Testis (tissue), 2 donors: ENCODE data around the gene OSCP1.

Source experiments
- POLR2A ChIP-seq: fragments of 450-650 bp; IDR thresholded peaks from one replicate; pipeline ENCODE4 v1.6.1; 2017; ENCODE audit warnings: antibody characterized with exemption, mild to moderate bottlenecking, moderate library complexity
- TF ChIP-seq, protein P1 (sequence below), 3 experiments: fragments of 450-650 bp in 2 of 3; fragments of 200-600 bp in 1 of 3; sonication (generic) in 1 of 3; IDR thresholded peaks; one replicate each; pipeline ENCODE4 v1.5.1; 2016 to 2019; ENCODE audit warnings: antibody characterized with exemption in 3 of 3, mild to moderate bottlenecking in 2 of 3, moderate library complexity in 1 of 3

DNA sequence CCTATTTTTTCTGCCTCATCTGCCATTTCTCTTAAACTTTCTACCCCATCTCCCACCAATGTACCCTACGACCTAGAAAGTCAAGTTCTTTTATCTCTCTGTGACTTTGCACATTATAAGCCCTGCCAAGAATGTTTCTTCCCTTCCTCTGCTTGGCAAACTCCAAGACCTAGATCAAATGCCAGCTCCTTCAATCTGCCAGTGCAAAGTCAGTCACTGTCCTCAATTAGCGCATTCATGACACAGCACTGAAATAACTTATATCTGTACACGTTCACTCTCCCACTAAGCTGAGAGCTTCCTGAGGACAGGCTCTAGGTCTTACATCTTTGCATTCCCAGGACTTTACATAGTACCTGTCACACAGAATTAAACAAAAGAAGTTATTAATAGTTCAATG is 31.1 kb downstream of the OSCP1 start:
- TF ChIP-seq, protein P1, sequence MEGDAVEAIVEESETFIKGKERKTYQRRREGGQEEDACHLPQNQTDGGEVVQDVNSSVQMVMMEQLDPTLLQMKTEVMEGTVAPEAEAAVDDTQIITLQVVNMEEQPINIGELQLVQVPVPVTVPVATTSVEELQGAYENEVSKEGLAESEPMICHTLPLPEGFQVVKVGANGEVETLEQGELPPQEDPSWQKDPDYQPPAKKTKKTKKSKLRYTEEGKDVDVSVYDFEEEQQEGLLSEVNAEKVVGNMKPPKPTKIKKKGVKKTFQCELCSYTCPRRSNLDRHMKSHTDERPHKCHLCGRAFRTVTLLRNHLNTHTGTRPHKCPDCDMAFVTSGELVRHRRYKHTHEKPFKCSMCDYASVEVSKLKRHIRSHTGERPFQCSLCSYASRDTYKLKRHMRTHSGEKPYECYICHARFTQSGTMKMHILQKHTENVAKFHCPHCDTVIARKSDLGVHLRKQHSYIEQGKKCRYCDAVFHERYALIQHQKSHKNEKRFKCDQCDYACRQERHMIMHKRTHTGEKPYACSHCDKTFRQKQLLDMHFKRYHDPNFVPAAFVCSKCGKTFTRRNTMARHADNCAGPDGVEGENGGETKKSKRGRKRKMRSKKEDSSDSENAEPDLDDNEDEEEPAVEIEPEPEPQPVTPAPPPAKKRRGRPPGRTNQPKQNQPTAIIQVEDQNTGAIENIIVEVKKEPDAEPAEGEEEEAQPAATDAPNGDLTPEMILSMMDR (IDR thresholded peaks at IDR 0.05): no peak
- TF ChIP-seq POLR2A: no peak
